Activated naive CD8-positive, alpha-beta T cell treated with anti-CD3 and anti-CD28 coated beads for 36 hours (primary cell): Measurements from ENCODE around the gene RBP5. TPM values are rescaled to one million over a fixed set of nuclear protein-coding genes. Genes with fewer than 3 reads are reported as not detected.

ENCODE experiments used
- DNase-seq: peaks from one replicate; pipeline ENCODE4 v3.0.0; 2021
- H3K27ac Mint-ChIP-seq: one replicate; pipeline ENCODE4 v1.8.0; 2022; ENCODE audit warnings: mild to moderate bottlenecking, moderate library complexity, mixed read lengths
- H3K27me3 Mint-ChIP-seq: one replicate; pipeline ENCODE4 v1.8.0; 2022; ENCODE audit warnings: mild to moderate bottlenecking, mixed read lengths
- H3K36me3 Mint-ChIP-seq: one replicate; pipeline ENCODE4 v1.8.0; 2021; ENCODE audit warnings: mild to moderate bottlenecking, mixed read lengths
- H3K4me1 Mint-ChIP-seq: one replicate; pipeline ENCODE4 v1.8.0; 2021; ENCODE audit warnings: mixed read lengths
- H3K4me3 Mint-ChIP-seq: one replicate; pipeline ENCODE4 v1.8.0; 2022; ENCODE audit warnings: mild to moderate bottlenecking, moderate library complexity, mixed read lengths
- H3K9me3 Mint-ChIP-seq: one replicate; pipeline ENCODE4 v1.8.0; 2022; ENCODE audit warnings: mixed read lengths
- total RNA-seq, 2 experiments: library from RNA; stranded (reverse); gene quantifications; one replicate each; pipeline ENCODE4 v1.2.3, GENCODE V29; 2021

The RBP5 gene
- total RNA-seq, 2 experiments from 2014 or later, result not detected

DNA sequence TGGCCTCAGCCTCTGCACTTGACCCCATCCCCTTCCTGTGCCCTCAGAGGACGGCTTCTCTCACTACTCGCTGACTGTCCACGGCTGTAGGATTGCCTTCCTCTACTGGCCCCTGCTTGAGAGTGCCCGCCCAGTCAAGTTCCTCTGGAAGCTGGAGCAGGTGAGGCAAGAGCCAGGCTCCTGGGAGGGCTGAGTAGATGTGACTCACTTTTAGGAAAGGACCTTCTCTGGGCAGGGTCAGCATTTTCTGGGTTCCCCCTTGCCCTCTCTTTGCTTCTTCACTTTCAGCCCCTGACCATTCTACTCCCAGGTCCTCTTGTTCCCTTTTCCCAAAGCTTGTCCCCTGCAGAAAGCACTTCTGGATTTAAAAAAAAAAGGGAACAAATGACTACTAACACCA, 9.2 kb upstream of the RBP5 start:
- no peak overlapping the region for H3K27ac Mint-ChIP-seq
- H3K27me3 Mint-ChIP-seq, result no peaks in the 10 kb centered on the region
- peaks cover 3% of the 10 kb centered on the region for H3K4me1 Mint-ChIP-seq
- peaks cover 12% of the 10 kb centered on the region for H3K36me3 Mint-ChIP-seq
- H3K4me3 Mint-ChIP-seq, result no peak overlapping the region
- DNase-seq, result no peak
- no peaks in the 10 kb centered on the region for H3K9me3 Mint-ChIP-seq

- no peak overlapping the region for H3K27ac Mint-ChIP-seq
- H3K36me3 Mint-ChIP-seq, result peaks cover 14% of the 10 kb centered on the region
- H3K4me3 Mint-ChIP-seq, result no peak overlapping the region
These were observed 8.0 kb upstream of the RBP5 start for GRCh38 chr12:7136676-7137075.

DNA sequence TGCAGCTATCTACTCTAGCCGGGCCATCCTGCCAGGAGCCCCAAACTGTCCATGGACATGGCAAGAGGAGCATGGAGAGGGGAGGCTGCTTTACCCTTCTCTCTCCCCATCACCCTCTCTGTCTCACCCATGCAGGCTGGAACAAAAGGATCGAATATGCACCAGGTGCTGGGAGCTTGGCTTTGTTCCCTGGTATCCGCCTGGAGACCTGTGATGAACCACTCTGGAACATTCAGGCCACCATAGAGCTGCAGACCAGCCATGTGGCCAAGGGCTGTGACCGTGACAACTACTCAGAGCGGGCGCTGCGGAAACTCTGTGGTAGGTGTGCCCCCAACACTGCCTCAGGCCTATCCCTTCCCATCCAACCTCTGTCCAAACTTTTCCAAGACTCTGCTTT, 7.4 kb upstream of the RBP5 start:
- H3K27me3 Mint-ChIP-seq, result no peaks in the 10 kb centered on the region
- no peak for DNase-seq
- H3K27ac Mint-ChIP-seq, result no peak overlapping the region
- no peak overlapping the region for H3K4me3 Mint-ChIP-seq
- peaks cover 11% of the 10 kb centered on the region for H3K4me1 Mint-ChIP-seq
- H3K9me3 Mint-ChIP-seq, result no peaks in the 10 kb centered on the region
- peaks cover 11% of the 10 kb centered on the region for H3K36me3 Mint-ChIP-seq

More at GRCh38 chr12:7136676-7137075, 8.0 kb upstream of the RBP5 start:
- no peak for DNase-seq
- H3K27me3 Mint-ChIP-seq, result no peaks in the 10 kb centered on the region
- H3K4me1 Mint-ChIP-seq, result peaks cover 6% of the 10 kb centered on the region
- H3K9me3 Mint-ChIP-seq, result no peaks in the 10 kb centered on the region

- no peak overlapping the region for H3K4me3 Mint-ChIP-seq
- no peak overlapping the region for H3K27ac Mint-ChIP-seq
- peaks cover 11% of the 10 kb centered on the region for H3K36me3 Mint-ChIP-seq
- no peaks in the 10 kb centered on the region for H3K9me3 Mint-ChIP-seq
- H3K27me3 Mint-ChIP-seq, result no peaks in the 10 kb centered on the region
- no peak for DNase-seq
- H3K4me1 Mint-ChIP-seq, result peaks cover 16% of the 10 kb centered on the region
These were observed 5.9 kb upstream of the RBP5 start for GRCh38 chr12:7134396-7135166.

- peak; percentile 32 for DNase-seq
- peak overlapping the region; percentile 89 for H3K4me3 Mint-ChIP-seq
These were observed 2.8 kb upstream of the RBP5 start for GRCh38 chr12:7131502-7131866.

DNA sequence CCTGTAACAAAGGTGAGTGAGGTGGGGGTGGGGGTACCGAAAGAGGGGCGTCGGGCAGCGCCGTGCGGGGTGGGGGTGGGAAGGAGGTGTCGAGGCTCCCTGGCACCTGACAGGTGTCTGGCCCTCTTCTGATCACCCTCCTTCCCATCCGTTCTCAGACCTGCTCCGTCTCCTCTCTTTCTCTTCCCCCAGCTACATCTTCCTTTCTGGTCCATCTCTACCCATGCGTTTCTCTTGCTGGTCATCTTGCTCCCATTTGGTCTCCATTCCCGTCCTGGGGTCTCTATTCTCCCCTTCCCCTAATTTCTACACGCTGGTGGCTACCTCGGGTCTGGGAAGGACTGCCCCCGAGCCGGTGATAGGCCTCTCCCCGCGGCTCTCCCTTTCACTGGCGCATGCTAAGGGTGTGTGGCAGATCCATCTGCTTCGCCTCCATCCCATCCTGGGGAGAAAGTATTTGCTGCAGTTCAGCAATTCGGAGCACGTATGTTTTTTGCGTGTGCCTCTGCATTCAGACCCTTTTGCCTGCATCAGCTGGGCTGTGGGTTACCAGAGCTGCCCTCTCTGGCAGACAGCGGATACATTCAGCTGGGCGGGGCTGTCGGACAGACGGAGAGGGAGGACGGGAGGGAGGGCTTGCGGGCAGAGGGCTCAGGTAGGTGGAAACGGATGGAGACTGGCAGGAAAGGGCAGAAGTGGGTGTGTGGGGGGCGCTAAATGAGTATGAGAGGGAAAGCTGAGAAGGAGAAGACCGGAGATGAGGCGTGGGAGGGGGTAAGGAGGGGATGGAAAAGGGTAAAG, 2.2 kb upstream of the RBP5 start:
- no peaks in the 10 kb centered on the region for H3K9me3 Mint-ChIP-seq
- peaks cover 20% of the 10 kb centered on the region for H3K4me1 Mint-ChIP-seq
- peak overlapping the region; percentile 69 for H3K27ac Mint-ChIP-seq
- no peaks in the 10 kb centered on the region for H3K27me3 Mint-ChIP-seq
- H3K36me3 Mint-ChIP-seq, result peaks cover 8% of the 10 kb centered on the region
- H3K4me3 Mint-ChIP-seq, result peak overlapping the region; percentile 89
- DNase-seq, result peak; percentile 58

More at GRCh38 chr12:7131502-7131866, 2.8 kb upstream of the RBP5 start:
- peak overlapping the region; percentile 69 for H3K27ac Mint-ChIP-seq
- H3K27me3 Mint-ChIP-seq, result no peaks in the 10 kb centered on the region
- H3K36me3 Mint-ChIP-seq, result peaks cover 8% of the 10 kb centered on the region
- no peaks in the 10 kb centered on the region for H3K9me3 Mint-ChIP-seq
- H3K4me1 Mint-ChIP-seq, result peaks cover 20% of the 10 kb centered on the region

GRCh38 chr12:7129872-7130691, 1.4 kb upstream of the RBP5 start, which contains the start of gene CLSTN3:
Gene CLSTN3 (plus strand): TSS chr12:7130371. CDS start chr12:7130649, 278 bp downstream.
- no peaks in the 10 kb centered on the region for H3K27me3 Mint-ChIP-seq
- H3K4me1 Mint-ChIP-seq, result peaks cover 20% of the 10 kb centered on the region
- H3K4me3 Mint-ChIP-seq, result peak within 1 kb of the TSS; percentile 89
- H3K9me3 Mint-ChIP-seq, result no peaks in the 10 kb centered on the region
- peaks cover 4% of the 10 kb centered on the region for H3K36me3 Mint-ChIP-seq
- peak; percentile 83 for DNase-seq
- H3K27ac Mint-ChIP-seq, result peak within 1 kb of the TSS; percentile 69

DNA sequence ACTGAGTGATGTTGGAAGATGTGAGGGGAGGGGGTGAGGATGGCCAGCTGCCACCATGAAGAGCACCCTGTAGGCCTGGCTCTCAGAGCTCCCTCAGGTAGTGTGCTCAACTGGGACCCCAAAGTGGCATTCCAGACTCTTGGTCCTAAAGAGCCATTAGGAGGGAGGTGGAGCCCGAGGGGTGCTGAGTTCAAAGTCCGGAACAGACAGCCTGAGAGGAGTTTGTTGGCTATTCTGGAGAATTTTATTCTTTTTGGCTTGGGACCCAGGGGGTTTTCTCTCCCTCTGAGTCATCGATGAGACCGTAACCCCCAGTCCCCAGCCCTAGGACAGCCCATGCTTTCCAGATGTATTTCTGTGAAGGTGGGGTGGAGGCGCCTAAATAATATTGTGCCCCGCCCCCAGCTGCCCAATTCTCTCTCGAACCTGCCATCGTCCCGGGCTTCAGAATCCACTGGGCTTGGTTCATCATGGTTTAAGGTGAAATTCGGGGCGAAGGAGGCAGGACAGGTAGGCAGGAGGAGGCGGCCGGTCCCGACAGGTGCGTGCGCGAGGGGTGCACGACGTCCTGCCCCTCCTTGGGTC, 690 bp upstream of the RBP5 start:
- DNase-seq, result no peak
- Mint-ChIP-seq H3K9me3 (no peaks in the 10 kb centered on the region), H3K4me1 (peaks cover 20% of the 10 kb centered on the region), H3K36me3 (peaks cover 4% of the 10 kb centered on the region), H3K4me3 (peak overlapping the region; percentile 89), H3K27me3 (no peaks in the 10 kb centered on the region), H3K27ac (no peak overlapping the region)

DNA sequence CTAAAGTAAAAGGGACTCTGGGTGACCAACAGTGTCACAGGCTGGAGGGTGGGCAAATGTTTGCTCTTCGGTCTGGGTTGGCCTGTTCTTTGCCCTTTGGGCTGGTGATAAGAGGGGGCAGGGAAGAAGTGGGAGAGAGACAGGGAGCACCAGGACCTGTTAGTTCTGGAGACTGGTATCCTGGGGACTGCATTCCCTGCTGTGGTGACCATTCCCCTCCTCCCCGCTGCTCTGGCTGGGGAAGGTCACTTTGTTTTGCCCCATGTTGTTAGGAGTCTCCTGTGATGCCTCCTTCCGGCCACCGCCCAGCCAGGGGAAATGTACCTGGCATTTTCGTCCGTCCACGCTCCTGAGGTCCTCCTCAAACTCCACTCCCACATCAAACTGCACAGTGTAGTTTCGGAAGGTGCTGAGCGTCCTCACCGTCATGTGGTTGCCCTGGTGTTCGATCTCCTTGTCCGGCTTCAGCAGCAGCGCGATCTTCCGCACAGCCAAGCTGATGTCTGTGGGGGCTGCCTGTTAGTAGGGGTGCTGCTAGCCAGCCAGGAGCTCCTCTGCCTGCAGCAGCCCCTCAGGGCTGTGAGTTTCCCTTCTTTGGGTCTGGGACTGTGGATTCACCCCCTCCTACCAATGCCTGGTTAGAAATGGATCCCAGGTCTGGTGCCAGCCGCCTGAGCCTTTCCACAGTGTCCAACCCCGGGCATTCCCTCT, 618 bp downstream of the RBP5 start:
- Mint-ChIP-seq H3K9me3 (no peaks in the 10 kb centered on the region), H3K27me3 (no peaks in the 10 kb centered on the region), H3K36me3 (peaks cover 4% of the 10 kb centered on the region), H3K27ac (no peak overlapping the region), H3K4me3 (no peak overlapping the region), H3K4me1 (peaks cover 20% of the 10 kb centered on the region)
- DNase-seq, result no peak

DNA sequence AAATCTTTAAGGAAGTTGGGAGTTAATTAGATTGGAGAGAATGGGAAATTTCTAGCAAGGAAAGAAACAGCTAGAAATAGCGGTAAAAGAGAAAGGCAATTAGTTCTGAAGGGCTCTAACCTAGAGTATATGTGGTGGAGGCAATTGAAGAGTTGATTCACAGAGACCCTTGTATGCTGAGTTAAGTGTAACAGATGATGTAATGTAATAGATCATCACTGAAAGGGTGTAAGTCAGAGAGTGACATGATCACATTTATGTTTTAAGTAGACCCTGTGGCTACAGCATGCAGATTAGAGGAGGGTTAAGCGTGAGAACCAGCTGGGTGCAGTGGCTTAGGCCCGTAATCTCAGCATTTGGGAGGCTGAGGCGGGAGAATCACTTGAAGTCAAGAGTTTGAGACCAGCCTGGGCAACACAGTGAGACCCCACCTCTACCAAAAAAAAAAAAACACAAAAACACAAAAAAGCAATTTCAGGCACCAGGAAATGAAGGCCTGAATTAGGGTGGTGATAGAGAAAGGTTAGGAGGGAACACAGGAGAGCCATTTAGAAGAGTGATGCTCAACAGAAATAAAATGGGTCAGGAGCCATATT, 3.0 kb downstream of the RBP5 start:
- no peak for DNase-seq
- Mint-ChIP-seq H3K36me3 (peaks cover 1% of the 10 kb centered on the region), H3K27ac (no peak overlapping the region), H3K4me3 (no peak overlapping the region), H3K9me3 (no peaks in the 10 kb centered on the region), H3K27me3 (no peaks in the 10 kb centered on the region), H3K4me1 (peaks cover 6% of the 10 kb centered on the region)

DNA sequence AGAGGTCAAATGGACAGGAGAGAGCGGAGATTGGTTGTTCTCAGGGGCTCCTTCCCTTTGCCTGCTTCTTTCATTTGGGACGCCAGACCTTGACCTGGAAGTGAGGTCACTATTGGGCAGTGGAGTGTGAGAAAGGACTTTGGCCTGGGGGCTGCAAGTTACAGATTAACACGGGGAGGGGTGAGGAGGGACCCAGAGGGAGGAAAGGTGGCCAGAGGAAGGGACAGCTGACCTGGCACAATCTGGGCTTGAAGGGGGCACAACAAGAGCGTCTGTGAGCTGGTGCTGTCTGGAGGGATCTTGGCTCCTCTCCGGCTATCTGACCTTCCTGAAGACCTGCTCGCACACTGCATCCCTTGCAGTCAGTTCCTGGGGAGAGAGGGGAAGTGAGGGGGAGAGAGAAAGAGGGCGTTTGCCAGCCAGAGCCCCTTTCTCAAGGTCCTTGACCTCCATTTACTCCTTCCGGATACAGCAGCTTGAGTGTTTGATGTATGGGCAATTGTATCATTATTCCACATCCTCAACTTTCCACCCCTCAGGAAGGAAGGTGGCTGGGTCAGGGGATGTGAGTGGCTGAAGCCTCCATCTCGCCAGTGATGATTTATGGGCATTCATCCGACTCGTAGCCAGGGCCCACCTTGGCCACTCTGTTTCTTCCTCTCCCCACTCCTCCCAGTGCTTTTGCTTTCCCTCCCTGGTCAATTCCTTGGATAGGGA, 4.7 kb downstream of the RBP5 start:
- Mint-ChIP-seq H3K27me3 (no peaks in the 10 kb centered on the region), H3K27ac (no peak overlapping the region), H3K4me3 (no peak overlapping the region), H3K36me3 (peaks cover 1% of the 10 kb centered on the region), H3K9me3 (no peaks in the 10 kb centered on the region), H3K4me1 (peaks cover 2% of the 10 kb centered on the region)
- DNase-seq, result no peak

DNA sequence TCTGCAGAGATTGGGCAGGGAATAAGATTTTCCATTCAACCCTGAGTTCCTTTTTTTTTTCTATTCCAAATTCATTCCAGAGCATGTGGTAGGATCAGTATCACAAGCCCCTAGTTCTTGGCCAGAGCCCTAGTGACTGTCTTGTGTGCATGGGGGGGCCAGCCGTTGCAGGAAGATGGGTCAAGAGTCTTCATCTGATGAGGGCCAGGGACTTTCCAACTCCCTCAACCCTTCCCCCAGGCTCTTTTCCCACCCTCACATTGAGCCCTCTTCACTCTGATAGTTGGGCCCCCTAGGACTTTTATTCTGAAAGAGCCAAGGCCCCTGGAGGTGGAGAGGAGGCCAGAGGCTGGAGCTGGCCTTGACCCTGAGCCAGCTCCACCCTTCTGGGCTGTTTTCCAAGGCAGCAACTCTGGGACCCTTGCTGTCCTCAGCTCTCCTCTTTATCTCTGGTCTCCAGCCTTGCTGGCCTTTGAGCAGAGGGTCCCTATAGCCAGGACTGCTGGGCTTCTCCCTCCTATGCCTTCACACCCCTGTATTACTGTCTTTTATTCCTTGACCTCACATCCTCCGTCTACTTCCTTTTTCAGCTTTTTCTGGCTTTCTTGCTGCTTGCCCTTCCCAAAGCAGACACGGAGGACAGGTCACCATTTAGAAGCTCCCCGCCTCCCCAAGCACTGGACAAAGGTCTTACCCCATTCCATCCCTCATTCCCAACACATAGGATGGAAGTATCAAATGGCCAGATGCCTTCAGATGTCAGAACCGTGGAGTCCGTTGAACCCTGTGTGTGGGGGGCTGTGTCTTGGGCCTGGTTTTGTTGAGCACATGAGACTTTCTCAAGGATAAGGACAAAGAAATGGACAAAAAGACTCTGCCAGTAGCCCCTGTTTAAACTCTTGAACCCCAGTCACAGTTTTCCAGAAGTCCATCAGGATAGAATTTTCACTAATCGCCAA, 5.6 kb downstream of the RBP5 start:
- Mint-ChIP-seq H3K27ac (no peak overlapping the region), H3K9me3 (no peaks in the 10 kb centered on the region), H3K4me3 (no peak overlapping the region), H3K36me3 (no peaks in the 10 kb centered on the region), H3K27me3 (no peaks in the 10 kb centered on the region), H3K4me1 (no peaks in the 10 kb centered on the region)
- no peak for DNase-seq
